HS-27A (cell line): Measurements from ENCODE around the gene TXLNG.

Experiments
- DNase-seq: peaks from one replicate; pipeline ENCODE4 v3.0.0-alpha.2; 2012; ENCODE audit warnings: low read depth, missing footprints

The TXLNG gene

GRCh38 chrX:16874458-16875095, 88.3 kb downstream of the TXLNG start:
- DNase-seq: no peak

DNA sequence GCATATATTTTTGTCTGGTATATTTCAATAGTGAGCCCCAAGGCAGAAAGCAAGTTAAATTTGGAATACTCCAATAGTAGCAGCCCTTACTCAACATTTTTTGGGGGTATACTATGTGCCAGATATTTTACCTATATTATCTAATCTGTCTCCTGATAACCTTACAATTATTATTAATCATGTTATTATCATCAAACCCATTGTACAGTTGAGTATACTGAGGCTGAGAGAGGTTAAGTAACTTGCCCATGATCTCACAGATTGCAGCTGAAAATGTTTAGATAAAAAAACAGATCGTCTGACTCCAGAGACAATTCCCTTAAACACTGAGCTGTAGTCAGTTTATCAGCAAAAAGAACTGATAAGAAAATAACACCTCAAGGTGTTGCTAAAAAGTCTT, 90.4 kb downstream of the TXLNG start:
- DNase-seq: no peak

GRCh38 chrX:16882169-16882568, 95.9 kb downstream of the TXLNG start:
- DNase-seq: no peak

DNA sequence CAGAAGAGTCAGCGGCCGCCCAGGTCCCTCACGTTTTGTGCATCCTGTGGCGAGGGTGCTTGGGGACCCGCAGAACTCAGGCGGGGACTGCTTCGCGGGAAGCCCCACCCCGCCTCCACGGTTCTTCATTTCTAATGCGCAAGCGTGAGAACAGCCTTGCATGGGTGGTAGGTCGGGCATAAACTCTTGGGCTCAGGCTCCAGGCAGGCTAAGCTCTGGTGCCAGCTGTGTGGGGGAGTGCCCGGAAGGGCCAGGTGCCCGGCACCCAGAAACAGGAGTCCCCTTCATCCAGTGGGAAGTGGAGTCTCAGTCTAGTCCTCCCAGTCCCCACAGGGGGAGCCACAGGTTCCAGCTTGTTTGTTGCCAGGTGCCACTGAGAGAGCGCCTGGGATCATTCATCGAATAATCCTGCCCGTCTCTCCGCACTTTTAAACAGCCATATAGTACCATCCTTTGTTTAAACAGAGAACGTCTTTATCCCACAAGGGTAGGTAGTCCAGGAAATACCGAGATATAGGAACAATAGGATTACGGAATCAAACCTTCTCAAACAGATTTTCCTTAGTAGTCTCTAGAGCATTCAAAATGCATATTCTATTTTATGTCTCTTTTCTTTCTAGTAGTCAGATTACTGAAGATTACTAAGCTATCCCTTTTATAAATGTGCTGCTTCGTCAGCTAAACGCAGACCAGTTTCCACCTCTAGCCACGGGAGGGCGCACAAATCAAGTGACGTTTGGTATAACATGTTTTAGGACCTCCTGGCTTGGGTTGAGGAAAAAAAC, 96.6 kb downstream of the TXLNG start:
- no peak for DNase-seq

DNA sequence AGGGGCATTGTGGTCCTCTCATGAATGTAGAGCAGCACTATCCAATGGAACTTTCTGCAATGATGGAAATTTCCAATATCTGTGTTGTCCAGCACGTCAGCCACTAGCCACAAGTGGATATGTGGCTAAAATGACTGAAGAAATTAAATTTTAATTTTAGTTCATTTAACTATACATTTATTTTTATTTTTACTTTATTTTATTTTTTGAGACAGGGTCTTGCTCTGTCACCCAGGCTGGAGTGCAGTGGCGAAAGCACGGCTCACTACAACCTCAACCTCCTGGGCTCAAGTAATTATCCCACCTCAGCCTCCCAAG, 97.2 kb downstream of the TXLNG start:
- DNase-seq: no peak

DNA sequence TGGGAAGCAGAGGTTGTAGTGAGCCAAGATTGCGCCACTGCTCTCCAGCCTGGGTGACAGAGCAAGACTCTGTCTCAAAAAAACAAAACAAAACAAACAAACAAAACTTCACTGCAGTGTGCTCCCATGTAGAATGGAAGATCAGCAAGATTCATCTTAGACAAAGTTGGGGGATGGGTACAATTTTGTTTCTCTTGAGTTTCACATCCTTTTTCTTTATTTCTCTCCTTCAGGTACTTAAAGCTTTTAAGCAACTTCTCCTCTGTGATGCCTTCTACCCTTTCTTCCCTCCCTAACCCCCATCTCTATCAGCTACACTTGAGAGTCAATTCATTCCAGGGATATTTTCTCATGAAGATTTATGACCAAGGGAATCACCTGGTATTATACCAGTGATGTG, 99.4 kb downstream of the TXLNG start:
- no peak for DNase-seq

DNA sequence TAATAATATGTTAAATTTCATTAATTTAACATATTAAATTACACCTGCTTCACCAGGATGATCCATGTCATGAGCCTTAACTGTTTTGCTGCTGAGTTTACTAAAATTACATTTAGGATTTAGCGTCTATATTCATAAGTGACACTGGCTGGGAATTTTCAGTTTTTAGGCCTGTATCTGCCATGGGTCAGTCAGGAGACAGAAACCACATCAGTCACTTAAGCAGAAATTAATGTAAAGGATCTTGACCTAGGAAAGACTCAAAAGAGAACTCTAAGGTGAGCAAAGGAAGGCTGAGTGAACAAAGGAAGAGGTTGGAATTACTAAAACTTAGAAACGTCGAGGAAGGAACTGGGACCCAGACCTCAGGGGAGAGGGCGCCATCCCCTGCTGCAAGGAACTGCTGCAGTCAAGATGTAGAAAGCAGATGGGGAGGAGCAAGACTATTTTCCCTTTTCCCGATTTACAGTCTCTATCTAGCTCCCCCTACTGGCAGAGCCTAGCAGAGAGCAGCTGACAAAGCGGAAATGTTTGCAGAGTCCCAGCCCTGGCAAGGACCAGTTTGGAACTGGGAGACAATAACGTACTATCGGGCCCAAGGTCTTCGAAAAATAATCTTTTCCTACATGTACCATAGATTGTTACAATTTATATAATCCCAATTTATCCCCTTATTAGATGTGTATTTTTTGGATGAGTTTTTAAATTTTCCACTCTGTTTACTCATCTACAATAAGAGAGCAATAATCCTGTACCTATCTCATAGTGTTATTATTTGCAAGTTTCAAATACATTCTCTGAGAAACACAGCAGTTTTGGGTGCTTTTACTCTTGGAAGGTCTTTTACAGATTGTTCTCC, 106.5 kb downstream of the TXLNG start:
- no peak for DNase-seq
